PC-3 (cell line): ENCODE results near the gene AEN.

ENCODE experiments used
- CTCF ChIP-seq: fragments of 300-600 bp; sonication (generic); conservative IDR thresholded peaks from 2 replicates; pipeline ENCODE4 v1.5.1; 2017; ENCODE audit warnings: antibody characterized with exemption, low read depth, mild to moderate bottlenecking, low read length
- EZH2 ChIP-seq: fragments of 300-600 bp; sonication (generic); IDR thresholded peaks from one replicate; pipeline ENCODE4 v1.6.1; 2017; ENCODE audit warnings: antibody characterized with exemption, mild to moderate bottlenecking, low read length; ENCODE audit not compliant: unreplicated experiment
- EZH2phosphoT487 ChIP-seq: fragments of 300-600 bp; sonication (generic); IDR thresholded peaks from 2 replicates; pipeline ENCODE4 v1.6.1; 2018; ENCODE audit warnings: mild to moderate bottlenecking, antibody characterized with exemption, low read length, borderline replicate concordance

GRCh38 chr15:88661041-88661700 is 40.0 kb downstream of the AEN start:
- TF ChIP-seq CTCF (no peak), EZH2phosphoT487 (no peak), EZH2 (no peak)
